ENCODE results near the gene ADAM10.

GRCh38 chr15:58684751-58685150 is 64.8 kb downstream of the ADAM10 start:
- no peak for TF ChIP-seq CTCF (IDR thresholded peaks at IDR 0.05)
- TF ChIP-seq POLR2AphosphoS5 (IDR thresholded peaks at IDR 0.05): no peak

All from stomach (tissue), 4 donors.